HepG2 (cell line): ENCODE results near the gene AFAP1.

ENCODE experiments used
- CTCF ChIP-seq: sonication (generic); formaldehyde crosslinking; IDR thresholded peaks from 2 replicates; pipeline ENCODE4 v1.5.0; 2020; ENCODE audit warnings: mild to moderate bottlenecking, missing genetic modification reagents, moderate library complexity
- TBL1XR1 ChIP-seq: fragments of 150-350 bp; IDR thresholded peaks from 2 replicates; pipeline ENCODE4 v1.6.1; 2014; ENCODE audit warnings: borderline replicate concordance, low read length; ENCODE audit not compliant: partially characterized antibody
- ZBTB1 ChIP-seq: sonication (generic); formaldehyde crosslinking; IDR thresholded peaks from 2 replicates; pipeline ENCODE4 v1.4.0; 2020; ENCODE audit warnings: missing genetic modification reagents, borderline replicate concordance
- ZFP1 ChIP-seq: IDR thresholded peaks from 2 replicates; pipeline ENCODE4 v1.6.1; 2016
- ZNF121 ChIP-seq: sonication (generic); formaldehyde crosslinking; IDR thresholded peaks from 2 replicates; pipeline ENCODE4 v1.5.0; 2020; ENCODE audit warnings: mild to moderate bottlenecking, missing genetic modification reagents
- ZNF564 ChIP-seq: sonication (generic); formaldehyde crosslinking; IDR thresholded peaks from 2 replicates; pipeline ENCODE4 v1.8.1; 2023; ENCODE audit warnings: mild to moderate bottlenecking, missing genetic modification reagents
- TF ChIP-seq, protein P1 (sequence below): sonication (generic); formaldehyde crosslinking; IDR thresholded peaks from 2 replicates; pipeline ENCODE4 v1.4.0; 2020; ENCODE audit warnings: missing genetic modification reagents
- TF ChIP-seq, protein P2 (sequence below): sonication (generic); formaldehyde crosslinking; IDR thresholded peaks from 2 replicates; pipeline ENCODE4 v1.5.0; 2020; ENCODE audit warnings: missing genetic modification reagents

GRCh38 chr4:7945709-7946380, 6.2 kb upstream of the AFAP1 start:
- no peak for TF ChIP-seq CTCF (CRISPR knock-in tag)
- no peak for TF ChIP-seq ZNF121 (CRISPR knock-in tag)
- TF ChIP-seq, protein P1, sequence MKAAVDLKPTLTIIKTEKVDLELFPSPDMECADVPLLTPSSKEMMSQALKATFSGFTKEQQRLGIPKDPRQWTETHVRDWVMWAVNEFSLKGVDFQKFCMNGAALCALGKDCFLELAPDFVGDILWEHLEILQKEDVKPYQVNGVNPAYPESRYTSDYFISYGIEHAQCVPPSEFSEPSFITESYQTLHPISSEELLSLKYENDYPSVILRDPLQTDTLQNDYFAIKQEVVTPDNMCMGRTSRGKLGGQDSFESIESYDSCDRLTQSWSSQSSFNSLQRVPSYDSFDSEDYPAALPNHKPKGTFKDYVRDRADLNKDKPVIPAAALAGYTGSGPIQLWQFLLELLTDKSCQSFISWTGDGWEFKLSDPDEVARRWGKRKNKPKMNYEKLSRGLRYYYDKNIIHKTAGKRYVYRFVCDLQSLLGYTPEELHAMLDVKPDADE (CRISPR knock-in tag): no peak
- TF ChIP-seq, protein P2, sequence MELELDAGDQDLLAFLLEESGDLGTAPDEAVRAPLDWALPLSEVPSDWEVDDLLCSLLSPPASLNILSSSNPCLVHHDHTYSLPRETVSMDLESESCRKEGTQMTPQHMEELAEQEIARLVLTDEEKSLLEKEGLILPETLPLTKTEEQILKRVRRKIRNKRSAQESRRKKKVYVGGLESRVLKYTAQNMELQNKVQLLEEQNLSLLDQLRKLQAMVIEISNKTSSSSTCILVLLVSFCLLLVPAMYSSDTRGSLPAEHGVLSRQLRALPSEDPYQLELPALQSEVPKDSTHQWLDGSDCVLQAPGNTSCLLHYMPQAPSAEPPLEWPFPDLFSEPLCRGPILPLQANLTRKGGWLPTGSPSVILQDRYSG (CRISPR knock-in tag): no peak
- TF ChIP-seq ZNF564 (CRISPR knock-in tag): no peak
- TF ChIP-seq TBL1XR1: no peak
- TF ChIP-seq ZBTB1: no peak
- no peak for TF ChIP-seq ZFP1 (CRISPR knock-in tag)
